Endothelial cell (in vitro differentiated cells): ENCODE data around the gene AIRE. TPM values are rescaled to one million over a fixed set of nuclear protein-coding genes. Genes with fewer than 3 reads are reported as not detected.

ENCODE experiments used
- DNase-seq: peaks from one replicate; pipeline ENCODE4 v3.0.0; 2021; ENCODE audit warnings: low spot score
- H3K27ac Mint-ChIP-seq: one replicate; pipeline ENCODE4 v1.8.0; 2021; ENCODE audit warnings: mixed read lengths, inconsistent platforms; ENCODE audit not compliant: unreplicated experiment
- H3K27me3 Mint-ChIP-seq: one replicate; pipeline ENCODE4 v1.8.0; 2021; ENCODE audit warnings: mild to moderate bottlenecking, moderate library complexity, mixed read lengths, inconsistent platforms; ENCODE audit not compliant: unreplicated experiment
- H3K36me3 Mint-ChIP-seq: one replicate; pipeline ENCODE4 v1.8.0; 2021; ENCODE audit warnings: mild to moderate bottlenecking, low read depth, mixed read lengths, inconsistent platforms; ENCODE audit not compliant: unreplicated experiment
- H3K4me1 Mint-ChIP-seq: one replicate; pipeline ENCODE4 v1.8.0; 2021; ENCODE audit warnings: mild to moderate bottlenecking, mixed read lengths, inconsistent platforms; ENCODE audit not compliant: unreplicated experiment
- H3K4me3 Mint-ChIP-seq: one replicate; pipeline ENCODE4 v1.8.0; 2021; ENCODE audit warnings: mild to moderate bottlenecking, mixed read lengths, inconsistent platforms; ENCODE audit not compliant: unreplicated experiment
- H3K9me3 Mint-ChIP-seq: one replicate; pipeline ENCODE4 v1.8.0; 2021; ENCODE audit warnings: mixed read lengths, inconsistent platforms; ENCODE audit not compliant: unreplicated experiment
- CTCF ChIP-seq: fragments of 200-600 bp; sonication (generic); IDR thresholded peaks from one replicate; pipeline ENCODE4 v1.5.0; 2021; ENCODE audit warnings: antibody characterized with exemption; ENCODE audit not compliant: unreplicated experiment
- total RNA-seq: library from RNA; stranded (reverse); fragmentation: NEBNext Ultra II Directional; extraction: Animal tissue kit (Norgen Biotek cat#: 25700); gene quantifications from one replicate; pipeline ENCODE4 v1.2.1, GENCODE V29; 2021; ENCODE audit not compliant: unreplicated experiment

Gene AIRE
- total RNA-seq, 1 donor from 2014 or later, result not detected

- Mint-ChIP-seq H3K4me3 (no peak overlapping the region), H3K9me3 (no peaks in the 10 kb centered on the region)
Observed at GRCh38 chr21:44263221-44263760, 22.4 kb upstream of the AIRE start.

GRCh38 chr21:44263768-44264167, 21.9 kb upstream of the AIRE start:
- Mint-ChIP-seq H3K36me3 (no peaks in the 10 kb centered on the region), H3K9me3 (no peaks in the 10 kb centered on the region), H3K4me3 (no peak overlapping the region), H3K4me1 (no peaks in the 10 kb centered on the region), H3K27me3 (no peaks in the 10 kb centered on the region), H3K27ac (no peak overlapping the region)
- no peak for DNase-seq
- TF ChIP-seq CTCF, result no peak

More at GRCh38 chr21:44263221-44263760, 22.4 kb upstream of the AIRE start:
- TF ChIP-seq CTCF, result no peak
- no peak overlapping the region for H3K27ac Mint-ChIP-seq
- H3K4me1 Mint-ChIP-seq, result no peaks in the 10 kb centered on the region
- H3K36me3 Mint-ChIP-seq, result no peaks in the 10 kb centered on the region
- no peaks in the 10 kb centered on the region for H3K27me3 Mint-ChIP-seq
- no peak for DNase-seq

- Mint-ChIP-seq H3K27ac (no peak overlapping the region), H3K9me3 (no peaks in the 10 kb centered on the region), H3K4me1 (no peaks in the 10 kb centered on the region), H3K4me3 (no peak overlapping the region), H3K27me3 (no peaks in the 10 kb centered on the region), H3K36me3 (no peaks in the 10 kb centered on the region)
- no peak for DNase-seq
- TF ChIP-seq CTCF, result no peak
Observed at GRCh38 chr21:44265734-44266270, 19.9 kb upstream of the AIRE start.

GRCh38 chr21:44267655-44268142, 18.0 kb upstream of the AIRE start:
- Mint-ChIP-seq H3K4me3 (no peak overlapping the region), H3K4me1 (no peaks in the 10 kb centered on the region), H3K9me3 (no peaks in the 10 kb centered on the region), H3K36me3 (no peaks in the 10 kb centered on the region), H3K27ac (no peak overlapping the region), H3K27me3 (no peaks in the 10 kb centered on the region)
- no peak for DNase-seq
- no peak for TF ChIP-seq CTCF

GRCh38 chr21:44269090-44269489, 16.6 kb upstream of the AIRE start:
- H3K4me3 Mint-ChIP-seq, result no peak overlapping the region
- TF ChIP-seq CTCF, result no peak
- no peaks in the 10 kb centered on the region for H3K9me3 Mint-ChIP-seq
- H3K36me3 Mint-ChIP-seq, result no peaks in the 10 kb centered on the region
- H3K27ac Mint-ChIP-seq, result no peak overlapping the region
- H3K27me3 Mint-ChIP-seq, result no peaks in the 10 kb centered on the region
- DNase-seq, result no peak
- no peaks in the 10 kb centered on the region for H3K4me1 Mint-ChIP-seq
